IMR-90 (cell line): ENCODE results near the gene STAB1. TPM values are rescaled to one million over a fixed set of nuclear protein-coding genes. Genes with fewer than 3 reads are reported as not detected.
A peak's percentile ranks its signal among the peaks of the same experiment; 100 is the strongest.

Experiments used
- ATAC-seq: fragments of 200-7000 bp; cut with Tn5 transposase; 2 replicates; pipeline ENCODE4 v1.9.1; 2020; ENCODE audit warnings: low read depth, mild to moderate bottlenecking, moderate library complexity
- BruUV-seq: library from RNA; stranded (reverse); fragments of 400-500 nt; replicated peaks from 2 replicates; lab custom pipeline; 2021; lab: Mats Ljungman, UMichigan
- CTCF ChIA-PET: fragments of 300-600 bp; formaldehyde crosslinking; extraction: SDS; loops from one replicate; lab custom pipeline; 2021; ENCODE audit warnings: antibody characterized with exemption; lab: Yijun Ruan, JAX
- POLR2A ChIA-PET: fragments of 300-600 bp; sonication (Branson Sonifier 250); formaldehyde crosslinking; loops from one replicate; lab custom pipeline; 2022; ENCODE audit warnings: antibody characterized with exemption; ENCODE audit not compliant: unreplicated experiment; lab: Charles Lee
- DNase-seq: peaks from one replicate; pipeline ENCODE4 v3.0.0; 2013
- H2AFZ ChIP-seq: replicated peaks from 2 replicates; pipeline ENCODE3; 2013; ENCODE audit warnings: low read length, mild to moderate bottlenecking; ENCODE audit not compliant: poor library complexity
- H2AK5ac ChIP-seq: 2 replicates; pipeline ENCODE4 v1.6.1; 2013; ENCODE audit warnings: low read depth, low read length, inconsistent platforms
- H2AK9ac ChIP-seq: replicated peaks from 2 replicates; pipeline ENCODE3; 2013; ENCODE audit warnings: mild to moderate bottlenecking, low read depth, low read length, moderate library complexity; ENCODE audit not compliant: poor library complexity
- H2BK120ac ChIP-seq: 2 replicates; pipeline ENCODE4 v1.6.1; 2013; ENCODE audit warnings: low read depth, low read length, inconsistent platforms
- H2BK15ac ChIP-seq: 3 replicates; pipeline ENCODE4 v1.6.1; 2013; ENCODE audit warnings: low read depth, low read length, inconsistent platforms
- H2BK20ac ChIP-seq: 2 replicates; pipeline ENCODE4 v1.6.1; 2013; ENCODE audit warnings: low read depth, mild to moderate bottlenecking, inconsistent platforms, low read length, moderate library complexity
- H2BK5ac ChIP-seq: 2 replicates; pipeline ENCODE4 v1.6.1; 2013; ENCODE audit warnings: mild to moderate bottlenecking, low read depth, low read length, inconsistent platforms; ENCODE audit not compliant: poor library complexity, severe bottlenecking
- H3K14ac ChIP-seq: replicated peaks from 2 replicates; pipeline ENCODE4 v1.6.1; 2013; ENCODE audit warnings: low read depth, low read length, inconsistent platforms
- H3K18ac ChIP-seq: 2 replicates; pipeline ENCODE4 v1.6.1; 2013; ENCODE audit warnings: low read depth, low read length, control low read depth
- H3K23ac ChIP-seq: 2 replicates; pipeline ENCODE4 v1.6.1; 2013; ENCODE audit warnings: low read depth, low read length, inconsistent platforms
- H3K27ac ChIP-seq: 2 replicates; pipeline ENCODE4 v1.5.1; 2013; ENCODE audit warnings: mild to moderate bottlenecking, control low read depth, low read length; ENCODE audit not compliant: insufficient read depth
- H3K27me3 ChIP-seq: 2 replicates; pipeline ENCODE4 v1.6.1; 2013; ENCODE audit warnings: low read length; ENCODE audit not compliant: control insufficient read depth, insufficient read depth
- H3K36me3 ChIP-seq: 2 replicates; pipeline ENCODE4 v1.6.1; 2013; ENCODE audit warnings: low read length, mixed read lengths; ENCODE audit not compliant: control insufficient read depth, insufficient read depth
- H3K4ac ChIP-seq: 2 replicates; pipeline ENCODE4 v1.6.1; 2013; ENCODE audit warnings: low read depth, low read length, inconsistent platforms
- H3K4me1 ChIP-seq: 2 replicates; pipeline ENCODE4 v1.6.1; 2013; ENCODE audit warnings: low read length, mixed read lengths; ENCODE audit not compliant: control insufficient read depth, insufficient read depth
- H3K4me2 ChIP-seq: 2 replicates; pipeline ENCODE4 v1.6.1; 2013; ENCODE audit warnings: low read depth, mild to moderate bottlenecking, control low read depth, low read length, moderate library complexity
- H3K4me3 ChIP-seq: 2 replicates; pipeline ENCODE4 v1.5.1; 2013; ENCODE audit warnings: low read depth, mild to moderate bottlenecking, control low read depth, low read length, moderate library complexity; ENCODE audit not compliant: insufficient read depth
- H3K56ac ChIP-seq: 2 replicates; pipeline ENCODE4 v1.6.1; 2013; ENCODE audit warnings: low read length, inconsistent platforms; ENCODE audit not compliant: insufficient read depth; ENCODE audit errors: extremely low read depth
- H3K79me1 ChIP-seq, 2 experiments: 2 replicates each; pipeline ENCODE4 v1.6.1; 2013; ENCODE audit warnings: low read length in 2 of 2, inconsistent platforms in 1 of 2, low read depth in 1 of 2
- H3K9ac ChIP-seq: 2 replicates; pipeline ENCODE4 v1.6.1; 2013; ENCODE audit warnings: low read depth, low read length, control low read depth
- H3K9me1 ChIP-seq: 2 replicates; pipeline ENCODE4 v1.6.1; 2013; ENCODE audit warnings: low read length, inconsistent platforms; ENCODE audit not compliant: insufficient read depth
- H3K9me3 ChIP-seq: 2 replicates; pipeline ENCODE4 v1.6.1; 2013; ENCODE audit warnings: low read length; ENCODE audit not compliant: control insufficient read depth, insufficient read depth
- H4K20me1 ChIP-seq: 2 replicates; pipeline ENCODE4 v1.6.1; 2013; ENCODE audit warnings: low read length, inconsistent platforms; ENCODE audit not compliant: insufficient read depth
- H4K5ac ChIP-seq: 2 replicates; pipeline ENCODE4 v1.6.1; 2013; ENCODE audit warnings: mild to moderate bottlenecking, low read depth, low read length, control low read depth
- H4K8ac ChIP-seq, 2 experiments: 2 replicates each; pipeline ENCODE4 v1.6.1; 2013; ENCODE audit warnings: low read depth in 2 of 2, low read length in 2 of 2, control low read depth in 1 of 2, inconsistent platforms in 1 of 2
- H4K91ac ChIP-seq: 2 replicates; pipeline ENCODE4 v1.6.1; 2013; ENCODE audit warnings: low read depth, low read length, inconsistent platforms; ENCODE audit not compliant: insufficient read depth
- BHLHE40 ChIP-seq: fragments of 150-350 bp; IDR thresholded peaks from 2 replicates; pipeline ENCODE4 v1.6.1; 2016; ENCODE audit warnings: mild to moderate bottlenecking, low read depth, low read length
- CEBPB ChIP-seq: IDR thresholded peaks from 2 replicates; pipeline ENCODE4 v1.6.1; 2012; ENCODE audit warnings: low read depth, low read length, improper control_type of control experiment
- CHD1 ChIP-seq: IDR thresholded peaks from 2 replicates; pipeline ENCODE4 v1.6.1; 2012; ENCODE audit warnings: low read depth, low read length, improper control_type of control experiment
- CTCF ChIP-seq: conservative IDR thresholded peaks from 2 replicates; pipeline ENCODE4 v1.5.1; 2012; ENCODE audit warnings: mild to moderate bottlenecking, low read depth, low read length, improper control_type of control experiment
- FOS ChIP-seq: fragments of 150-350 bp; IDR thresholded peaks from 2 replicates; pipeline ENCODE4 v1.6.1; 2016; ENCODE audit warnings: low read depth, low read length
- MAFK ChIP-seq: IDR thresholded peaks from 2 replicates; pipeline ENCODE4 v1.6.1; 2012; ENCODE audit warnings: low read depth, low read length, improper control_type of control experiment
- MAZ ChIP-seq: IDR thresholded peaks from 2 replicates; pipeline ENCODE4 v1.6.1; 2012; ENCODE audit warnings: low read depth, mild to moderate bottlenecking, low read length, improper control_type of control experiment, moderate library complexity, borderline replicate concordance
- MXI1 ChIP-seq: IDR thresholded peaks from 2 replicates; pipeline ENCODE4 v1.6.1; 2012; ENCODE audit warnings: low read depth, mild to moderate bottlenecking, low read length, moderate library complexity, borderline replicate concordance
- NFE2L2 ChIP-seq: fragments of 150-350 bp; IDR thresholded peaks from 2 replicates; pipeline ENCODE4 v1.6.1; 2016; ENCODE audit warnings: low read depth, mild to moderate bottlenecking, low read length
- RAD21 ChIP-seq: IDR thresholded peaks from 2 replicates; pipeline ENCODE4 v1.6.1; 2012; ENCODE audit warnings: low read length, improper control_type of control experiment
- RCOR1 ChIP-seq: IDR thresholded peaks from 2 replicates; pipeline ENCODE4 v1.6.1; 2012; ENCODE audit warnings: mild to moderate bottlenecking, low read length, improper control_type of control experiment; ENCODE audit not compliant: insufficient replicate concordance
- RFX5 ChIP-seq: IDR thresholded peaks from 2 replicates; pipeline ENCODE4 v1.8.0; 2012; ENCODE audit warnings: low read depth, mild to moderate bottlenecking, low read length, moderate library complexity
- SMC3 ChIP-seq: fragments of 150-350 bp; IDR thresholded peaks from 2 replicates; pipeline ENCODE4 v1.6.1; 2016; ENCODE audit warnings: low read depth, mild to moderate bottlenecking, antibody characterized with exemption, low read length, moderate library complexity
- WGBS, 2 experiments: methylation state at CpG; one replicate each; pipeline versions ENCODE4 v1.1.5 to v1.1.7; 2013; ENCODE audit warnings: missing lambda C conversion rate in 2 of 2; ENCODE audit not compliant: insufficient read length in 1 of 2; ENCODE audit errors: extremely low coverage in 2 of 2; 5-methylcytosine and 5-hydroxymethylcytosine counted together
- dilution Hi-C: fragments of 300-500 bp; cut with HindIII; formaldehyde crosslinking; loops from one replicate; pipeline ENCODE4 v1.14.3; 2018; ENCODE audit warnings: low sequenced_read_pairs; ENCODE audit not compliant: unreplicated experiment
- in situ Hi-C: fragments of 300-500 bp; cut with MboI; formaldehyde crosslinking; loops from 3 replicates; pipeline ENCODE4 v1.14.3; 2019; ENCODE audit warnings: low sequenced_read_pairs, inconsistent platforms, mixed read lengths
- intact Hi-C: fragments of 100-400 bp; cut with micrococcal nuclease; formaldehyde crosslinking; loops from 2 replicates; pipeline ENCODE4 v1.10.0; 2022
- polyA plus RNA-seq, 3 experiments: library from polyadenylated mRNA; depleted of rRNA; stranded (reverse); fragments of >200 nt; gene quantifications; 2 replicates each; pipeline ENCODE4 v1.2.3, GENCODE V29; 2012; ENCODE audit warnings: low replicate concordance in 1 of 3
- total RNA-seq: library from RNA; depleted of rRNA; stranded (reverse); fragments of >200 nt; gene quantifications from 2 replicates; pipeline ENCODE4 v1.2.3, GENCODE V29; 2012
- TF ChIP-seq, protein P1 (sequence below): fragments of 150-350 bp; IDR thresholded peaks from 2 replicates; pipeline ENCODE4 v1.6.1; 2017; ENCODE audit warnings: mild to moderate bottlenecking, antibody characterized with exemption, low read length, low read depth
- TF ChIP-seq, protein P2 (sequence below): fragments of 150-350 bp; IDR thresholded peaks from 2 replicates; pipeline ENCODE4 v1.6.1; 2016; ENCODE audit warnings: low read depth, mild to moderate bottlenecking, low read length, moderate library complexity, borderline replicate concordance

Gene STAB1
- total and polyA plus RNA-seq, 2 of the 4 experiments (the other 2 are of a cell fraction), result not detected

- peaks cover 0 to 18% of the 10 kb centered on the region in 2 experiments; a peak in 2 of 4 replicates for H3K79me1 ChIP-seq
- H2BK20ac ChIP-seq, result no peak overlapping the region
- POLR2A ChIA-PET, result no interaction called here
- H3K9me3 ChIP-seq, result no peaks in the 10 kb centered on the region
- H3K18ac ChIP-seq, result no peak overlapping the region
- ATAC-seq (no peak), DNase-seq (no peak)
- H3K23ac ChIP-seq, result no peak overlapping the region
- H3K27ac ChIP-seq, result no peak overlapping the region
- no peak overlapping the region for H3K56ac ChIP-seq
- dilution Hi-C loops, result no loop called here
- H3K36me3 ChIP-seq, result peaks cover 36% of the 10 kb centered on the region
- no TSS peak for BruUV-seq
- H2AFZ ChIP-seq, result no peak overlapping the region
- no peak overlapping the region for H3K9ac ChIP-seq
- H2AK9ac ChIP-seq, result peak overlapping the region; percentile 78
- no peak overlapping the region for H2AK5ac ChIP-seq
- no peak overlapping the region for H4K91ac ChIP-seq
- no peak overlapping the region for H4K8ac ChIP-seq
- no peak overlapping the region for H4K5ac ChIP-seq
- H3K4me1 ChIP-seq, result peaks cover 1% of the 10 kb centered on the region; the same call in 1 of the 2 replicates
- in situ Hi-C loops, result no loop called here
- 90% methylated on average over 18 of the region's 33 CpGs; no CpG with 5 or more reads in 1 of the 2 experiments for WGBS, 2 experiments
- no peaks in the 10 kb centered on the region; the same call in 1 of the 2 replicates for H3K27me3 ChIP-seq
- no peak overlapping the region for H3K4ac ChIP-seq
- peaks cover 11% of the 10 kb centered on the region; the same call in 1 of the 2 replicates for H3K9me1 ChIP-seq
- no peak overlapping the region for H3K4me2 ChIP-seq
- peaks cover 6% of the 10 kb centered on the region for H4K20me1 ChIP-seq
- no peak overlapping the region for H3K4me3 ChIP-seq
- H3K14ac ChIP-seq, result no peak overlapping the region
- no peak overlapping the region for H2BK15ac ChIP-seq
- intact Hi-C loops, result no loop called here
- no peak overlapping the region for H2BK120ac ChIP-seq
- CTCF ChIA-PET, result no interaction called here
- H2BK5ac ChIP-seq, result no peak overlapping the region
- no peak for TF ChIP-seq RFX5
- TF ChIP-seq, protein P1, sequence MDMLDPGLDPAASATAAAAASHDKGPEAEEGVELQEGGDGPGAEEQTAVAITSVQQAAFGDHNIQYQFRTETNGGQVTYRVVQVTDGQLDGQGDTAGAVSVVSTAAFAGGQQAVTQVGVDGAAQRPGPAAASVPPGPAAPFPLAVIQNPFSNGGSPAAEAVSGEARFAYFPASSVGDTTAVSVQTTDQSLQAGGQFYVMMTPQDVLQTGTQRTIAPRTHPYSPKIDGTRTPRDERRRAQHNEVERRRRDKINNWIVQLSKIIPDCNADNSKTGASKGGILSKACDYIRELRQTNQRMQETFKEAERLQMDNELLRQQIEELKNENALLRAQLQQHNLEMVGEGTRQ, result no peak
- TF ChIP-seq MAFK, result no peak
- TF ChIP-seq BHLHE40, result no peak
- TF ChIP-seq MXI1, result no peak
- no peak for TF ChIP-seq NFE2L2
- no peak for TF ChIP-seq CTCF
- TF ChIP-seq SMC3, result no peak
- no peak for TF ChIP-seq FOS
- no peak for TF ChIP-seq MAZ
- TF ChIP-seq CEBPB, result no peak
- TF ChIP-seq RAD21, result no peak
- TF ChIP-seq CHD1, result no peak
- no peak for TF ChIP-seq RCOR1
- TF ChIP-seq, protein P2, sequence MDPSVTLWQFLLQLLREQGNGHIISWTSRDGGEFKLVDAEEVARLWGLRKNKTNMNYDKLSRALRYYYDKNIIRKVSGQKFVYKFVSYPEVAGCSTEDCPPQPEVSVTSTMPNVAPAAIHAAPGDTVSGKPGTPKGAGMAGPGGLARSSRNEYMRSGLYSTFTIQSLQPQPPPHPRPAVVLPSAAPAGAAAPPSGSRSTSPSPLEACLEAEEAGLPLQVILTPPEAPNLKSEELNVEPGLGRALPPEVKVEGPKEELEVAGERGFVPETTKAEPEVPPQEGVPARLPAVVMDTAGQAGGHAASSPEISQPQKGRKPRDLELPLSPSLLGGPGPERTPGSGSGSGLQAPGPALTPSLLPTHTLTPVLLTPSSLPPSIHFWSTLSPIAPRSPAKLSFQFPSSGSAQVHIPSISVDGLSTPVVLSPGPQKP, result no peak
Observed at GRCh38 chr3:52521881-52522650, 26.9 kb downstream of the STAB1 start.
